Measurements from ENCODE around the gene MBP. TPM values are rescaled to one million over a fixed set of nuclear protein-coding genes. Genes with fewer than 3 reads are reported as not detected.

The MBP gene
- total RNA-seq, 4 donors from 2014 or later = 44.0 to 68.0 (median 60.2) TPM

DNA sequence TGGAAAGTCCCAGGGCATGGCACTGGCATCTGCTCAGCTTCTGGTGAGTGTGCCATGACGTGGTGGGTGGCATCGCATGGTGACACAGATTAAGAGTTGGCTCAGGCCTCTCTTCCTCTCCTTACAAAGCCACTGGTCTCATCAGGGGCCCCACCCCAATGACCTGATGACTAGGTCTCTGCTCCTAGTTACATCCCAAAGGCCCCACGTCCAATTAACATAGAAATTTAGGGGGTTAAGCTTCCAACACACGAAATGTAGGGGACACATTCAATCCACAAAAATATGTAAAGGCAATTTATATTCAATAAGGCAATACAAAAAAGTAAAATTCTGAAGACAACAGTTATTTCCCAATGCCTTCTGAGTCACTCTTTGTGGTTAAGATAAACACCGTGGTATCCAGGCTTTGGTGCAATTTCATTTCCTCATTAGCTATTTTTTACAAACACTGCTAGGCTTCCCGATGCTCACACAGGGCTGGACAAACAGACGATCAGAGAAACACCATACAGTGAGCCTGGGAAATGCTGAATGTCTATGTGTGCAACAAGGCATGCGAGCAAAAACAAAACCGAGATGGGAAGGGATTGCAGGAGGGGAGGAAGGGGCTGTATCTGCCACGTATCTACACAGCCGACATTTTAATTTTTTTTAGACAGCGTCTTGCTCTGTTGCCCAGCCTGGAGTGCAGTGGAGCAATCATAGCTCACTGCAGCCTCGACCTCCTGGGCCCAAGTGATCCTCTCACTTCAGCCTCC lies 67.2 kb downstream of the MBP start:
- Histone ChIP-seq H3K9me3 (no peaks in the 10 kb centered on the region), H3K27ac (peak overlapping the region in 2 of 3 donors; percentile 34 to 51), H3K4me1 (peaks cover 25 to 63% of the 10 kb centered on the region in 2 donors), H3K36me3 (no peaks in the 10 kb centered on the region), H3K27me3 (no peaks in the 10 kb centered on the region), H3K4me3 (replicated peaks in 1 of 3) (no peak overlapping the region)
- WGBS, 2 donors = 75 to 81% methylated on average over 13 of the region's 13 CpGs
- DNase-seq = no peak
- intact Hi-C loops (cut with DNase I) = no loop called here
- no peak for TF ChIP-seq POLR2A (IDR thresholded peaks at IDR 0.05)
- TF ChIP-seq, protein P1, sequence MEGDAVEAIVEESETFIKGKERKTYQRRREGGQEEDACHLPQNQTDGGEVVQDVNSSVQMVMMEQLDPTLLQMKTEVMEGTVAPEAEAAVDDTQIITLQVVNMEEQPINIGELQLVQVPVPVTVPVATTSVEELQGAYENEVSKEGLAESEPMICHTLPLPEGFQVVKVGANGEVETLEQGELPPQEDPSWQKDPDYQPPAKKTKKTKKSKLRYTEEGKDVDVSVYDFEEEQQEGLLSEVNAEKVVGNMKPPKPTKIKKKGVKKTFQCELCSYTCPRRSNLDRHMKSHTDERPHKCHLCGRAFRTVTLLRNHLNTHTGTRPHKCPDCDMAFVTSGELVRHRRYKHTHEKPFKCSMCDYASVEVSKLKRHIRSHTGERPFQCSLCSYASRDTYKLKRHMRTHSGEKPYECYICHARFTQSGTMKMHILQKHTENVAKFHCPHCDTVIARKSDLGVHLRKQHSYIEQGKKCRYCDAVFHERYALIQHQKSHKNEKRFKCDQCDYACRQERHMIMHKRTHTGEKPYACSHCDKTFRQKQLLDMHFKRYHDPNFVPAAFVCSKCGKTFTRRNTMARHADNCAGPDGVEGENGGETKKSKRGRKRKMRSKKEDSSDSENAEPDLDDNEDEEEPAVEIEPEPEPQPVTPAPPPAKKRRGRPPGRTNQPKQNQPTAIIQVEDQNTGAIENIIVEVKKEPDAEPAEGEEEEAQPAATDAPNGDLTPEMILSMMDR (IDR thresholded peaks at IDR 0.05) = no peak

DNA sequence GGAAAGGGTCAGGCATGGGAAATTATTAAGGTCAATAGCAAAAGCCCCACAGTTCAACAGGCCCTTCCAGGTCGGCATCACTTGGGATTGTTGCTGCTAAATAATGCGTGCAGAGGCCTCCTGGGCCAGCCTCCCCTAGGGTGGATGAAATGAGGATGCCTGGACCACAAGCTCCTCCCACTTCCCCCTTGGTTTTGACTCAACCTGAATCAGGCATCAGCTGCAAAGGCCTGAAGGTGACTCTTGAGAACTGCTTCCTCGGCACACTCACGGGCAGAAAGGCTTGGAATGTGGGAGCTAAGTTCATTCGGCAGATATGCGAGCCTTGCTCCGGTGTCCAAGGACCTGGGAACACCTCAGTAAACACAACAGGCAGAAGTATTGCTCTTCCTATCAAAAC lies 69.3 kb downstream of the MBP start:
- DNase-seq = peak in 1 of 2 donors; percentile 50

DNA sequence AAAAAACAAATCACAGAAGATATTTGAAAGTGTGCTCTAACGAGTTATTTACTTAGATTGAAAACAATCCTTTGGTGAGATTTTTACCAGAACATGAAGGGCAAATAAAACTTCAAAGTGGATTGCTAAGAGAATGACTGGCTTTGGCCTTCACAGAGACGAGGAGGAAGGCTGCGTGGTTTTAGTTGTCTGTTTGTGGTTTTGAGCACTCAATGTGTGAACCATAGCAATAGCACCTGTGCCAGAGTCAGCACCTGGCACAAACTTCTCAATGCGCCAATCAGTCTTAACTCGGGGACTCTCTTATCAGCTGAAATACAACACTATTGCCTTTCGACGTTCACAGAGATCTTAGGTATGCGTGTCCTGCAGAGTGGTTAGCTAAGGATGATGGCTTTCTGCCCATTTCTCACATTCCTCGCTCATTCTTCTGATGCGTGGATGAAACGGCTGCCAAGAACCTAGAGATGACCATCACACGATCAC lies 70.0 kb downstream of the MBP start:
- intact Hi-C loops (cut with DNase I) = no loop called here
- Histone ChIP-seq H3K9me3 (no peaks in the 10 kb centered on the region), H3K27ac (peak overlapping the region; percentile 22 to 66 (median 35)), H3K36me3 (no peaks in the 10 kb centered on the region), H3K27me3 (no peaks in the 10 kb centered on the region), H3K4me3 (replicated peaks in 1 of 3) (no peak overlapping the region), H3K4me1 (peaks cover 24 to 46% of the 10 kb centered on the region in 2 donors)
- TF ChIP-seq, protein P1 (IDR thresholded peaks at IDR 0.05) = no peak
- no peak for TF ChIP-seq POLR2A (IDR thresholded peaks at IDR 0.05)
- peak; percentile 37 to 59 for DNase-seq
- WGBS, 2 donors = 59 to 62% methylated on average over 12 of the region's 12 CpGs

More for the DNA sequence above, 69.3 kb downstream of the MBP start:
- no peaks in the 10 kb centered on the region for H3K9me3 ChIP-seq
- 58 to 62% methylated on average over 7 of the region's 7 CpGs for WGBS, 2 donors
- intact Hi-C loops (cut with DNase I) = no loop called here
- no peak for TF ChIP-seq POLR2A (IDR thresholded peaks at IDR 0.05)
- TF ChIP-seq, protein P1 (IDR thresholded peaks at IDR 0.05) = no peak
- peak overlapping the region; percentile 22 to 66 (median 35) for H3K27ac ChIP-seq
- H3K4me3 ChIP-seq (replicated peaks in 1 of 3) = no peak overlapping the region
- no peaks in the 10 kb centered on the region for H3K27me3 ChIP-seq
- H3K4me1 ChIP-seq = peaks cover 30 to 50% of the 10 kb centered on the region in 2 donors
- H3K36me3 ChIP-seq = no peaks in the 10 kb centered on the region

DNA sequence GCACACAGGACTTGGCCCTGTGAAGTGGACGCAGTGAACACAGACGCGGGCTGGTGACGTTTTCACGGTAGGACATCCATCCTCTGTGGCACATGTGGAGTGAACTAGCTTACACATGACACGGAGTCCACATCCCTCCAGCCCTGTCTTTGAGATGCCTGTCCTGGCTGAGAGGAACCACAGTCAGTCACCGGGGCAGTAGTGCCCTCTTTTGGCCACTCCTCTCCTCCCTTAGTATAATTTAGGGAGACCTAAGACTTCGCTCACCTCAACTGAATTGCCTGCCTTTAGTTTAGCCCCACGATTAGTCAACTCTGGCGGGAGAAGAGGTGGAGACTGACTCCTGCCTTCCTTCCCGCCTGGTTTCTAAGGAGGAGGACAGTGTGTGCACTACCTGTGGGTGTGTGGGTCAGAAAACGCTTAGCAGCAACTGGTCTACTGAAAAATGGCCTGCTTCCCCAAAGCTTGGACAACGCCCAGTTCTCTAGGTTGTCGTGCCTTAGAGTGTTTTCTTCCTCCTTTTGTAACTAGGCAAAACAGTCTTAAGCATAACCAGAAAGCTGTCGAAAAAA lies 70.6 kb downstream of the MBP start:
- intact Hi-C loops (cut with DNase I) = no loop called here
- H3K27ac ChIP-seq = peak overlapping the region in 2 of 3 donors; percentile 35 to 66
- 75 to 89% methylated on average over 14 to 15 of the region's 15 CpGs for WGBS, 2 donors
- TF ChIP-seq, protein P1 (IDR thresholded peaks at IDR 0.05) = no peak
- no peak for TF ChIP-seq POLR2A (IDR thresholded peaks at IDR 0.05)
- no peaks in the 10 kb centered on the region for H3K36me3 ChIP-seq
- H3K27me3 ChIP-seq = no peaks in the 10 kb centered on the region
- H3K9me3 ChIP-seq = no peaks in the 10 kb centered on the region
- H3K4me3 ChIP-seq (replicated peaks in 1 of 3) = no peak overlapping the region
- peaks cover 26 to 45% of the 10 kb centered on the region in 2 donors for H3K4me1 ChIP-seq
- DNase-seq = no peak

All from thyroid gland (tissue), 4 donors.